Epithelial cell of umbilical artery (primary cell): Measurements from ENCODE around the gene OGFRL1. TPM values are rescaled to one million over a fixed set of nuclear protein-coding genes. Genes with fewer than 3 reads are reported as not detected.

Experiments
- total RNA-seq: library from RNA; depleted of rRNA; stranded (reverse); fragments of >200 nt; gene quantifications from 2 replicates; pipeline ENCODE4 v1.2.3, GENCODE V29; 2014

Gene OGFRL1
- total RNA-seq = 8.8 and 11.4 TPM in 2 replicates

GRCh38 chr6:71288228-71289038 is at the start of gene OGFRL1:
Gene OGFRL1, plus strand, starts transcription at chr6:71288811. Its CDS starts 126 bp downstream, at chr6:71288937.

